Measurements from ENCODE around the gene OR51V1. TPM values are rescaled to one million over a fixed set of nuclear protein-coding genes. Genes with fewer than 3 reads are reported as not detected.

OR51V1 gene
- total RNA-seq, 1 experiment from 2014 or later, result not detected

DNA sequence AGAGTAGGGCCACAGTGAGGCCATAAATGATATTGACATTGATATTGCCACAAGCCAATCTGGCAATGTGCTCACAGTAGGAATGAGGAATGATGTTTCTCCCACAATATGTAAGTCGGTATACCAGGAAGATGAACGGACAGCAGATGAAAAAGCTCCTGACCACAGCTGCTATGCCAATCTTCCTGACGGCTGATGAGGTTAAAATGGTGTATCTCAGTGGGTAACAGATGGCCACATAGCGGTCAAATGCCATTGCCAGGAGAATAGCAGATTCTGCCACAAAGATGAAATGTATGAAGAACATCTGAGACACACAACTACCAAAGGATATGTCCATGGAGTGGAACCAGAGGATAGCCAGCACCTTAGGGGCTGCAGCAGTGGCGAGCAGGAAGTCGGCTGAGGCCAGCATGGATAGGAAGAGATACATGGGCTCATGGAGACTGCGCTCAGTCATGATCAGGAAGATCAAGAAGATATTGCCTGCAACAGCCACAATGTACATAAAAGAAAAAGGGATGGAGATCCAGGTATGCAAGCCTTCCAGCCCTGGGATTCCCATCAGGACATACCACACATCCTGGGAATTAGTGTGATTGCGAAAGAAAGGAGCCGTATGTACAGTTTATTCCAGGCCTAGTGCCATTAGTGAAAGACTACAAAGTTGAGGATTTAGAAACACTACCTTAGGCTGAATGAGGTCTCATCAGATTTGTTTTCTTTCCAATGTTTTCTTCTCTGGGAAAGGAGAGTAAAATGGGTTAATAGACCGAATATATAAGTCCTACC is 22.2 kb downstream of the OR51V1 start:
- Mint-ChIP-seq H3K4me3 (no peak overlapping the region), H3K4me1 (no peaks in the 10 kb centered on the region), H3K27ac (no peak overlapping the region), H3K36me3 (no peaks in the 10 kb centered on the region), H3K9me3 (peaks cover 6% of the 10 kb centered on the region; the same call in 1 of the 2 replicates), H3K27me3 (ENCODE audit: low read depth) (no peaks in the 10 kb centered on the region)
- no peak for ATAC-seq
- TF ChIP-seq MYBL2 (CRISPR knock-in tag; IDR thresholded peaks at IDR 0.05), result no peak
- no peak for TF ChIP-seq ZNF121 (CRISPR knock-in tag; IDR thresholded peaks at IDR 0.05)
- no peak for TF ChIP-seq NR2C2 (CRISPR knock-in tag; IDR thresholded peaks at IDR 0.05)
- TF ChIP-seq ELF4 (CRISPR knock-in tag; IDR thresholded peaks at IDR 0.05; ENCODE audit: low read depth), result no peak
- TF ChIP-seq ZNF396 (CRISPR knock-in tag; IDR thresholded peaks at IDR 0.05; ENCODE audit: borderline replicate concordance), result no peak
- no peak for TF ChIP-seq GRHL2 (CRISPR knock-in tag; IDR thresholded peaks at IDR 0.05; ENCODE audit: insufficient replicate concordance, severe bottlenecking)
- TF ChIP-seq IRF1 (CRISPR knock-in tag; IDR thresholded peaks at IDR 0.05), result no peak
- TF ChIP-seq, protein P1, sequence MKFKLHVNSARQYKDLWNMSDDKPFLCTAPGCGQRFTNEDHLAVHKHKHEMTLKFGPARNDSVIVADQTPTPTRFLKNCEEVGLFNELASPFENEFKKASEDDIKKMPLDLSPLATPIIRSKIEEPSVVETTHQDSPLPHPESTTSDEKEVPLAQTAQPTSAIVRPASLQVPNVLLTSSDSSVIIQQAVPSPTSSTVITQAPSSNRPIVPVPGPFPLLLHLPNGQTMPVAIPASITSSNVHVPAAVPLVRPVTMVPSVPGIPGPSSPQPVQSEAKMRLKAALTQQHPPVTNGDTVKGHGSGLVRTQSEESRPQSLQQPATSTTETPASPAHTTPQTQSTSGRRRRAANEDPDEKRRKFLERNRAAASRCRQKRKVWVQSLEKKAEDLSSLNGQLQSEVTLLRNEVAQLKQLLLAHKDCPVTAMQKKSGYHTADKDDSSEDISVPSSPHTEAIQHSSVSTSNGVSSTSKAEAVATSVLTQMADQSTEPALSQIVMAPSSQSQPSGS (CRISPR knock-in tag; IDR thresholded peaks at IDR 0.05; ENCODE audit: borderline replicate concordance, low read depth), result no peak
- TF ChIP-seq, protein P2, sequence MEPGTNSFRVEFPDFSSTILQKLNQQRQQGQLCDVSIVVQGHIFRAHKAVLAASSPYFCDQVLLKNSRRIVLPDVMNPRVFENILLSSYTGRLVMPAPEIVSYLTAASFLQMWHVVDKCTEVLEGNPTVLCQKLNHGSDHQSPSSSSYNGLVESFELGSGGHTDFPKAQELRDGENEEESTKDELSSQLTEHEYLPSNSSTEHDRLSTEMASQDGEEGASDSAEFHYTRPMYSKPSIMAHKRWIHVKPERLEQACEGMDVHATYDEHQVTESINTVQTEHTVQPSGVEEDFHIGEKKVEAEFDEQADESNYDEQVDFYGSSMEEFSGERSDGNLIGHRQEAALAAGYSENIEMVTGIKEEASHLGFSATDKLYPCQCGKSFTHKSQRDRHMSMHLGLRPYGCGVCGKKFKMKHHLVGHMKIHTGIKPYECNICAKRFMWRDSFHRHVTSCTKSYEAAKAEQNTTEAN (CRISPR knock-in tag; IDR thresholded peaks at IDR 0.05), result no peak
- TF ChIP-seq SMAD4 (CRISPR knock-in tag; IDR thresholded peaks at IDR 0.05), result no peak
- TF ChIP-seq, protein P3, sequence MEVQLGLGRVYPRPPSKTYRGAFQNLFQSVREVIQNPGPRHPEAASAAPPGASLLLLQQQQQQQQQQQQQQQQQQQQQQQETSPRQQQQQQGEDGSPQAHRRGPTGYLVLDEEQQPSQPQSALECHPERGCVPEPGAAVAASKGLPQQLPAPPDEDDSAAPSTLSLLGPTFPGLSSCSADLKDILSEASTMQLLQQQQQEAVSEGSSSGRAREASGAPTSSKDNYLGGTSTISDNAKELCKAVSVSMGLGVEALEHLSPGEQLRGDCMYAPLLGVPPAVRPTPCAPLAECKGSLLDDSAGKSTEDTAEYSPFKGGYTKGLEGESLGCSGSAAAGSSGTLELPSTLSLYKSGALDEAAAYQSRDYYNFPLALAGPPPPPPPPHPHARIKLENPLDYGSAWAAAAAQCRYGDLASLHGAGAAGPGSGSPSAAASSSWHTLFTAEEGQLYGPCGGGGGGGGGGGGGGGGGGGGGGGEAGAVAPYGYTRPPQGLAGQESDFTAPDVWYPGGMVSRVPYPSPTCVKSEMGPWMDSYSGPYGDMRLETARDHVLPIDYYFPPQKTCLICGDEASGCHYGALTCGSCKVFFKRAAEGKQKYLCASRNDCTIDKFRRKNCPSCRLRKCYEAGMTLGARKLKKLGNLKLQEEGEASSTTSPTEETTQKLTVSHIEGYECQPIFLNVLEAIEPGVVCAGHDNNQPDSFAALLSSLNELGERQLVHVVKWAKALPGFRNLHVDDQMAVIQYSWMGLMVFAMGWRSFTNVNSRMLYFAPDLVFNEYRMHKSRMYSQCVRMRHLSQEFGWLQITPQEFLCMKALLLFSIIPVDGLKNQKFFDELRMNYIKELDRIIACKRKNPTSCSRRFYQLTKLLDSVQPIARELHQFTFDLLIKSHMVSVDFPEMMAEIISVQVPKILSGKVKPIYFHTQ (CRISPR knock-in tag; IDR thresholded peaks at IDR 0.05), result no peak
- no peak for TF ChIP-seq TEAD1 (CRISPR knock-in tag; IDR thresholded peaks at IDR 0.05)
- TF ChIP-seq ZBTB21 (CRISPR knock-in tag; IDR thresholded peaks at IDR 0.05; ENCODE audit: borderline replicate concordance), result no peak
- TF ChIP-seq OVOL2 (CRISPR knock-in tag; IDR thresholded peaks at IDR 0.05; ENCODE audit: borderline replicate concordance), result no peak
- TF ChIP-seq CREM (CRISPR knock-in tag; IDR thresholded peaks at IDR 0.05), result no peak
- no peak for TF ChIP-seq NR3C1 (CRISPR knock-in tag; conservative IDR thresholded peaks at IDR 0.05; ENCODE audit: low read depth)
- ChIA-PET CTCF (no interaction called here), POLR2A (no interaction called here)
- DNase-seq (ENCODE audit: low spot score), result no peak

GRCh38 chr11:5174934-5175333 is 25.5 kb downstream of the OR51V1 start:
- no peaks in the 10 kb centered on the region for H3K4me1 Mint-ChIP-seq
- no peak for DNase-seq (ENCODE audit: low spot score)
- ChIA-PET POLR2A (no interaction called here), CTCF (no interaction called here)
- peaks cover 6% of the 10 kb centered on the region; the same call in 1 of the 2 replicates for H3K9me3 Mint-ChIP-seq
- no peaks in the 10 kb centered on the region for H3K27me3 Mint-ChIP-seq (ENCODE audit: low read depth)
- TF ChIP-seq ZNF416 (CRISPR knock-in tag; IDR thresholded peaks at IDR 0.05), result no peak
- no peak overlapping the region for H3K4me3 Mint-ChIP-seq
- H3K27ac Mint-ChIP-seq, result no peak overlapping the region
- no peaks in the 10 kb centered on the region for H3K36me3 Mint-ChIP-seq
- ATAC-seq, result no peak

Measured in WTC11 (cell line).